CD14-positive monocyte (primary cell): ENCODE data around the gene NIPAL3. TPM values are rescaled to one million over a fixed set of nuclear protein-coding genes. Genes with fewer than 3 reads are reported as not detected.
A peak's percentile ranks its signal among the peaks of the same experiment; 100 is the strongest.

Experiments used
- DNase-seq, 3 donors: peaks; one replicate each; pipeline ENCODE4 v3.0.0-alpha.2; 2011 to 2022
- H2AFZ ChIP-seq: 2 replicates; pipeline ENCODE4 v1.6.0; 2012; ENCODE audit warnings: mild to moderate bottlenecking, low read depth, low read length, inconsistent platforms; ENCODE audit not compliant: insufficient read depth, poor library complexity, severe bottlenecking
- H3K27ac ChIP-seq, 2 donors: 1 replicate in 1 of 2; 2 replicates in 1 of 2; pipeline ENCODE4 v1.5.1; 2012 to 2013; ENCODE audit warnings: low read length in 2 of 2, control low read depth in 1 of 2, inconsistent platforms in 1 of 2, low read depth in 1 of 2, mild to moderate bottlenecking in 1 of 2
- H3K27me3 ChIP-seq, 2 donors: one replicate each; pipeline versions ENCODE4 v1.6.0 to v1.6.1; 2011 to 2013; ENCODE audit warnings: low read length in 2 of 2; ENCODE audit not compliant: control insufficient read depth in 2 of 2, insufficient read depth in 2 of 2
- H3K36me3 ChIP-seq, 2 donors: replicated peaks in 1 of 2; 1 replicate in 1 of 2; 2 replicates in 1 of 2; pipeline versions ENCODE4 v1.5.1 to v1.6.1; 2012 to 2013; ENCODE audit warnings: low read length in 2 of 2, control low read depth in 1 of 2, inconsistent platforms in 1 of 2, mild to moderate bottlenecking in 1 of 2; ENCODE audit not compliant: insufficient read depth in 2 of 2, control insufficient read depth in 1 of 2
- H3K4me1 ChIP-seq, 2 donors: 1 replicate in 1 of 2; 2 replicates in 1 of 2; pipeline versions ENCODE4 v1.5.1 to v1.6.1; 2012 to 2013; ENCODE audit warnings: low read length in 2 of 2, control low read depth in 1 of 2, inconsistent platforms in 1 of 2, mild to moderate bottlenecking in 1 of 2, moderate library complexity in 1 of 2; ENCODE audit not compliant: insufficient read depth in 2 of 2, control insufficient read depth in 1 of 2
- H3K4me2 ChIP-seq: replicated peaks from 2 replicates; pipeline ENCODE3; 2012; ENCODE audit warnings: low read length, moderate library complexity, mild to moderate bottlenecking; ENCODE audit not compliant: poor library complexity, severe bottlenecking; ENCODE audit errors: extremely low read depth
- H3K4me3 ChIP-seq, 3 experiments: fragments of 200-600 bp in 1 of 3; sonication (generic) in 1 of 3; replicated peaks in 1 of 3; 1 replicate in 2 of 3; 2 replicates in 1 of 3; pipeline ENCODE4 v1.5.1; 2011 to 2013; ENCODE audit warnings: low read length in 3 of 3, mild to moderate bottlenecking in 3 of 3, control low read depth in 2 of 3, low read depth in 2 of 3, inconsistent platforms in 1 of 3, moderate library complexity in 1 of 3
- H3K79me2 ChIP-seq: 2 replicates; pipeline ENCODE4 v1.6.0; 2012; ENCODE audit warnings: mild to moderate bottlenecking, control low read depth, inconsistent platforms, low read length, moderate library complexity; ENCODE audit not compliant: insufficient read depth
- H3K9ac ChIP-seq: 2 replicates; pipeline ENCODE4 v1.6.0; 2017; ENCODE audit warnings: low read length, mild to moderate bottlenecking; ENCODE audit not compliant: insufficient read depth, poor library complexity, severe bottlenecking
- H3K9me3 ChIP-seq, 2 donors: replicated peaks in 1 of 2; 1 replicate in 1 of 2; 2 replicates in 1 of 2; pipeline versions ENCODE4 v1.5.1 to v1.6.1; 2012 to 2013; ENCODE audit warnings: low read length in 2 of 2, control low read depth in 1 of 2; ENCODE audit not compliant: control insufficient read depth in 1 of 2, insufficient read depth in 1 of 2
- H4K20me1 ChIP-seq: 2 replicates; pipeline ENCODE4 v1.6.0; 2012; ENCODE audit warnings: mild to moderate bottlenecking, low read length, control low read depth, moderate library complexity; ENCODE audit not compliant: insufficient read depth
- H3K27ac Mint-ChIP-seq, 7 donors: one replicate each; pipeline ENCODE4 v1.8.0; 2020; ENCODE audit warnings: mild to moderate bottlenecking in 7 of 7, mixed read lengths in 7 of 7, moderate library complexity in 6 of 7, inconsistent platforms in 2 of 7
- H3K27me3 Mint-ChIP-seq, 3 donors: one replicate each; pipeline ENCODE4 v1.8.0; 2021 to 2022; ENCODE audit warnings: low read depth in 3 of 3, mild to moderate bottlenecking in 3 of 3, mixed read lengths in 3 of 3, moderate library complexity in 3 of 3, inconsistent platforms in 1 of 3
- H3K36me3 Mint-ChIP-seq, 2 donors: one replicate each; pipeline ENCODE4 v1.8.0; 2020; ENCODE audit warnings: mixed read lengths in 2 of 2, inconsistent platforms in 1 of 2, mild to moderate bottlenecking in 1 of 2
- H3K4me1 Mint-ChIP-seq: one replicate; pipeline ENCODE4 v1.8.0; 2020; ENCODE audit warnings: mild to moderate bottlenecking, mixed read lengths
- H3K4me3 Mint-ChIP-seq, 2 donors: one replicate each; pipeline ENCODE4 v1.8.0; 2020; ENCODE audit warnings: mild to moderate bottlenecking in 2 of 2, mixed read lengths in 2 of 2, moderate library complexity in 1 of 2
- H3K9me3 Mint-ChIP-seq, 7 donors: one replicate each; pipeline ENCODE4 v1.8.0; 2020 to 2022; ENCODE audit warnings: mixed read lengths in 7 of 7, mild to moderate bottlenecking in 6 of 7, moderate library complexity in 6 of 7, inconsistent platforms in 2 of 7
- WGBS: methylation state at CpG from one replicate; pipeline ENCODE4 v1.1.5; 2013; ENCODE audit warnings: missing lambda C conversion rate; ENCODE audit not compliant: insufficient coverage; 5-methylcytosine and 5-hydroxymethylcytosine counted together
- intact Hi-C, 2 donors: fragments of 100-400 bp; cut with micrococcal nuclease; formaldehyde crosslinking; loops; one replicate each; pipeline versions ENCODE4 v1.15.0 to v1.15.1; 2023
- polyA plus RNA-seq, 3 donors: library from polyadenylated mRNA; depleted of rRNA in 1 of 3; unstranded in 2 of 3; stranded (reverse) in 1 of 3; fragments of 300-500 nt in 2 of 3; fragments of >200 nt in 1 of 3; fragmentation: Illumina TruSeq in 2 of 3; gene quantifications; 1 replicate in 2 of 3; 2 replicates in 1 of 3; pipeline ENCODE4 v1.2.3, GENCODE V29; 2012 to 2021
- TF ChIP-seq, protein P1 (sequence below): fragments of 200-600 bp; IDR thresholded peaks from one replicate; pipeline ENCODE4 v1.8.0; 2022; ENCODE audit warnings: antibody characterized with exemption, mild to moderate bottlenecking

The NIPAL3 gene
- polyA plus RNA-seq, 3 donors, result 5.9 to 9.6 (median 6.6) TPM

DNA sequence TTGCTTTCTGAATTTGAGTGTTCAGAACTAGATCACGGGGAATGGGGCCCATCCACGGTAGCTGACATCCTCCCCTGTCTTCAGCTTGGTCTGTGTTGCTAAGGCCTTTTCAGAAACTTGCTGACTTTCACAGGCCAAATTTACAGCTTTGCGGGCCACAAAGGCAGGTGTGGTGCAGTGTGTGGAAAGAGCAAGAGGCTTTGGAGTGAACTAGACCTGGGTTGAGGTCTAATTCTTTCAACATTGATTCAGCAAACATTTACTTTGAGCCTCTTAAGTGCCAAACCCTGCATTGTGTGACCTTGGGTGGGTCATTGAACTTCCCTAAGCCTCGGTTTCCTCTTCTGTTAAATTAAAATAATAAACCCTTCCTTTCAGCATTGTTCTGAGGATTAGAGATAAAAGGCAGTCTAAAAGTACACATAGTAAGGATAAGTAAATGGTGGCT, 26.3 kb upstream of the NIPAL3 start:
- Mint-ChIP-seq H3K9me3 (no peaks in the 10 kb centered on the region), H3K27ac (no peak overlapping the region), H3K27me3 (peaks cover 0 to 2% (median 0%) of the 10 kb centered on the region in 3 donors), H3K4me1 (peaks cover 26% of the 10 kb centered on the region), H3K36me3 (peaks cover 3 to 6% of the 10 kb centered on the region in 2 donors), H3K4me3 (no peak overlapping the region)
- 100% methylated on average over 2 of the region's 4 CpGs for WGBS
- H3K4me1 ChIP-seq, result peaks cover 8 to 14% of the 10 kb centered on the region in 2 donors
- no peaks in the 10 kb centered on the region for H3K27me3 ChIP-seq
- no peak overlapping the region for H2AFZ ChIP-seq
- H3K27ac ChIP-seq, result no peak overlapping the region
- TF ChIP-seq, protein P1, sequence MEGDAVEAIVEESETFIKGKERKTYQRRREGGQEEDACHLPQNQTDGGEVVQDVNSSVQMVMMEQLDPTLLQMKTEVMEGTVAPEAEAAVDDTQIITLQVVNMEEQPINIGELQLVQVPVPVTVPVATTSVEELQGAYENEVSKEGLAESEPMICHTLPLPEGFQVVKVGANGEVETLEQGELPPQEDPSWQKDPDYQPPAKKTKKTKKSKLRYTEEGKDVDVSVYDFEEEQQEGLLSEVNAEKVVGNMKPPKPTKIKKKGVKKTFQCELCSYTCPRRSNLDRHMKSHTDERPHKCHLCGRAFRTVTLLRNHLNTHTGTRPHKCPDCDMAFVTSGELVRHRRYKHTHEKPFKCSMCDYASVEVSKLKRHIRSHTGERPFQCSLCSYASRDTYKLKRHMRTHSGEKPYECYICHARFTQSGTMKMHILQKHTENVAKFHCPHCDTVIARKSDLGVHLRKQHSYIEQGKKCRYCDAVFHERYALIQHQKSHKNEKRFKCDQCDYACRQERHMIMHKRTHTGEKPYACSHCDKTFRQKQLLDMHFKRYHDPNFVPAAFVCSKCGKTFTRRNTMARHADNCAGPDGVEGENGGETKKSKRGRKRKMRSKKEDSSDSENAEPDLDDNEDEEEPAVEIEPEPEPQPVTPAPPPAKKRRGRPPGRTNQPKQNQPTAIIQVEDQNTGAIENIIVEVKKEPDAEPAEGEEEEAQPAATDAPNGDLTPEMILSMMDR, result no peak
- no peak for DNase-seq
- H3K4me3 ChIP-seq, result no peak overlapping the region
- no peak overlapping the region for H3K4me2 ChIP-seq
- no peaks in the 10 kb centered on the region for H3K36me3 ChIP-seq
- no peaks in the 10 kb centered on the region for H4K20me1 ChIP-seq
- intact Hi-C loops, result no loop called here
- no peaks in the 10 kb centered on the region for H3K79me2 ChIP-seq
- no peak overlapping the region for H3K9ac ChIP-seq
- no peaks in the 10 kb centered on the region for H3K9me3 ChIP-seq

DNA sequence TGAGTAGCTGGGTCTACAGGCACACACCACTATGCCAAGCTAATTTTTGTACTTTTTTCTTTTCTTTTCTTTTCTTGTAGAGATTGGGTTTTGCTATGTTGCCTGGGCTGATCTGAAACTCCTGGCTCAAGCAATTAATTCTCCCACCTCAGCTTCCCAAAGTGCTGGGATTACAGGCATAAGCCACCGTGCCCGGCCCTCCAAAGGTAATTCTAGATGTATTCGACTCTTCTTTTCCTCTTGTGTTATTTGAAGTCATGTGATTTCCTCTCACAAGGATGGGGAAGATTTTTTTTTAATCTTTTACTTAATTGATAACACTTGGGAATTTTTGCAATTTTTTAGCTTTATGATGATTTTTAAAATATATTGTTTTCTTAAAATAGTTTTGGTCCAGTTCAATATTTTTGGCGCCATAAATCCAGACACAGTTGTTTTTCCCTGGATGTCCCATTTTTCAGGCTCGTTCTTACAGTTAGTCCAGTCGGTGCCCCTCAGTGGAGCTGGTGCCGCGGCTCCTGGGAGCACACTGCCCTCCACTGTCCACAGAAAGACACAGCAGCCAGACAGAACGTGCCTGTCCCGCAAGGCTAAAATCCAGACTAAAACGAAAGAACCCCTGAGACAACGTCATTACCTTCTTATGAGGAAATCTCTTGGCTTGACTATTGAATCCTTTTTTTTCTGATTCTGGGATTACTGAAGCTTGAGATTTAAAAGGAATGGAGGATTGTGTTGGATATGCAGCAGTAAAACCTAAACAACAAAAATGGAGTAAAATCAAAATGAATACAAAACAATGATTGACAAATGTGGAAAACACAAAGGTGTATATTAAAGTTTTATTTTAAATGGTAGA, 24.4 kb upstream of the NIPAL3 start:
- Histone ChIP-seq H3K9ac (no peak overlapping the region), H3K79me2 (no peaks in the 10 kb centered on the region), H2AFZ (peak overlapping the region; percentile 31), H3K4me3 (peak overlapping the region in 1 of 3 experiments; percentile 23), H3K27me3 (no peaks in the 10 kb centered on the region), H3K27ac (no peak overlapping the region), H3K9me3 (no peaks in the 10 kb centered on the region), H3K4me2 (peak overlapping the region; percentile 24), H4K20me1 (no peaks in the 10 kb centered on the region), H3K4me1 (no peaks in the 10 kb centered on the region), H3K36me3 (no peaks in the 10 kb centered on the region)
- TF ChIP-seq, protein P1, result peak; percentile 91
- no peaks in the 10 kb centered on the region for H3K9me3 Mint-ChIP-seq
- 8% methylated on average over 5 of the region's 12 CpGs for WGBS
- peaks cover 0 to 4% of the 10 kb centered on the region in 2 donors for H3K36me3 Mint-ChIP-seq
- H3K4me1 Mint-ChIP-seq, result peaks cover 12% of the 10 kb centered on the region
- peak; percentile 61 to 81 (median 80) for DNase-seq
- intact Hi-C loops, result loop anchor here (1.0 to 10.0 kb wide), 6 partner anchors 64 to 319 kb away; no protein-coding TSS in a partner anchor
- H3K27me3 Mint-ChIP-seq, result peaks cover 0 to 2% (median 0%) of the 10 kb centered on the region in 3 donors
- H3K27ac Mint-ChIP-seq, result peak overlapping the region in 3 of 7 donors; percentile 57 to 81 (median 75)
- peak overlapping the region in 1 of 2 donors; percentile 74 for H3K4me3 Mint-ChIP-seq
